Panc1 (cell line): ENCODE measurements around the gene ATXN2. TPM values are rescaled to one million over a fixed set of nuclear protein-coding genes. Genes with fewer than 3 reads are reported as not detected.

ENCODE experiments used
- ATAC-seq: fragments of 200-7000 bp; cut with Tn5 transposase; 2 replicates; pipeline ENCODE4 v1.9.1; 2020; ENCODE audit warnings: mild to moderate bottlenecking, moderate library complexity
- BruUV-seq: library from RNA; stranded (reverse); fragments of 400-500 nt; replicated peaks from 2 replicates; lab custom pipeline; 2021; lab: Mats Ljungman, UMichigan
- CTCF ChIA-PET: fragments of 300-600 bp; sonication (Branson Sonifier 250); formaldehyde crosslinking; loops from one replicate; lab custom pipeline; 2022; ENCODE audit warnings: antibody characterized with exemption; lab: Charles Lee
- POLR2A ChIA-PET: fragments of 300-600 bp; sonication (Branson Sonifier 250); formaldehyde crosslinking; loops from one replicate; lab custom pipeline; 2022; ENCODE audit warnings: antibody characterized with exemption; lab: Charles Lee
- DNase-seq: peaks from one replicate; pipeline ENCODE4 v3.0.0-alpha.2; 2010; ENCODE audit warnings: low read depth, low spot score
- H3K27ac ChIP-seq: 2 replicates; pipeline ENCODE4 v1.5.1; 2011; ENCODE audit warnings: mild to moderate bottlenecking, low read length, inconsistent platforms
- H3K27me3 ChIP-seq: fragments of 200-500 bp; sonication (Bioruptor generic); 2 replicates; pipeline ENCODE4 v1.6.0; 2014; ENCODE audit warnings: low read length, inconsistent platforms; ENCODE audit not compliant: control insufficient read depth, insufficient read depth
- H3K36me3 ChIP-seq: fragments of 200-500 bp; sonication (Bioruptor generic); 2 replicates; pipeline ENCODE4 v1.5.1; 2014; ENCODE audit warnings: inconsistent platforms, mild to moderate bottlenecking, low read length, moderate library complexity; ENCODE audit not compliant: control insufficient read depth, insufficient read depth
- H3K4me1 ChIP-seq: 2 replicates; pipeline ENCODE4 v1.5.1; 2011; ENCODE audit warnings: inconsistent platforms, mild to moderate bottlenecking, low read length, moderate library complexity; ENCODE audit not compliant: control insufficient read depth, insufficient read depth
- H3K4me3 ChIP-seq, 2 experiments: 2 replicates each; pipeline ENCODE4 v1.5.1; 2011 to 2012; ENCODE audit warnings: low read depth in 2 of 2, low read length in 2 of 2, mild to moderate bottlenecking in 2 of 2, inconsistent platforms in 1 of 2, moderate library complexity in 1 of 2
- H3K9me3 ChIP-seq: fragments of 200-500 bp; sonication (Bioruptor generic); 2 replicates; pipeline ENCODE4 v1.5.1; 2014; ENCODE audit warnings: low read depth, mild to moderate bottlenecking, inconsistent platforms, low read length, moderate library complexity; ENCODE audit not compliant: control insufficient read depth, insufficient read depth
- CTCF ChIP-seq: fragments of 450-650 bp; IDR thresholded peaks from 2 replicates; pipeline ENCODE4 v1.5.1; 2017; ENCODE audit warnings: mild to moderate bottlenecking
- POLR2AphosphoS5 ChIP-seq: IDR thresholded peaks from 2 replicates; pipeline ENCODE4 v1.6.1; 2012; ENCODE audit warnings: mild to moderate bottlenecking, low read depth, low read length, moderate library complexity
- SIN3A ChIP-seq: IDR thresholded peaks from 2 replicates; pipeline ENCODE4 v1.6.1; 2012; ENCODE audit warnings: low read depth, mild to moderate bottlenecking, low read length, moderate library complexity, borderline replicate concordance; ENCODE audit not compliant: insufficient read depth
- TCF7L2 ChIP-seq: IDR thresholded peaks from 2 replicates; pipeline ENCODE4 v1.6.1; 2011; ENCODE audit warnings: mild to moderate bottlenecking, low read depth, low read length, inconsistent platforms
- in situ Hi-C: cut with HindIII; loops from 2 replicates; pipeline ENCODE4 v1.10.0; 2016; ENCODE audit warnings: low sequenced_read_pairs, low pct_unique_long_range_greater_than_20kb
- intact Hi-C: fragments of 100-400 bp; cut with micrococcal nuclease; formaldehyde crosslinking; loops from one replicate; pipeline ENCODE4 v1.10.0; 2022; ENCODE audit not compliant: unreplicated experiment
- total RNA-seq: library from RNA; stranded (reverse); gene quantifications from one replicate; pipeline ENCODE4 v1.2.1, GENCODE V29; 2021; ENCODE audit not compliant: unreplicated experiment
- TF ChIP-seq, protein P1 (sequence below), 2 experiments: IDR thresholded peaks; 2 replicates each; pipeline ENCODE4 v1.6.1; 2011 to 2012; ENCODE audit warnings: low read depth in 2 of 2, control low read depth in 1 of 2, low read length in 1 of 2, mild to moderate bottlenecking in 1 of 2, moderate library complexity in 1 of 2; ENCODE audit not compliant: insufficient read depth in 1 of 2

The ATXN2 gene
- total RNA-seq, 1 experiment from 2014 or later: 77.6 TPM

GRCh38 chr12:111642681-111643426 is 43.7 kb upstream of the ATXN2 start:
- CTCF ChIA-PET: no interaction called here
- in situ Hi-C loops (no loop called here), intact Hi-C loops (no loop called here)
- no peak for ATAC-seq
- Histone ChIP-seq H3K27me3 (no peaks in the 10 kb centered on the region), H3K27ac (no peak overlapping the region), H3K4me3 (no peak overlapping the region), H3K9me3 (no peaks in the 10 kb centered on the region), H3K4me1 (peaks cover 4% of the 10 kb centered on the region; the same call in 1 of the 2 replicates), H3K36me3 (peaks cover 6% of the 10 kb centered on the region)
- TF ChIP-seq, protein P1, sequence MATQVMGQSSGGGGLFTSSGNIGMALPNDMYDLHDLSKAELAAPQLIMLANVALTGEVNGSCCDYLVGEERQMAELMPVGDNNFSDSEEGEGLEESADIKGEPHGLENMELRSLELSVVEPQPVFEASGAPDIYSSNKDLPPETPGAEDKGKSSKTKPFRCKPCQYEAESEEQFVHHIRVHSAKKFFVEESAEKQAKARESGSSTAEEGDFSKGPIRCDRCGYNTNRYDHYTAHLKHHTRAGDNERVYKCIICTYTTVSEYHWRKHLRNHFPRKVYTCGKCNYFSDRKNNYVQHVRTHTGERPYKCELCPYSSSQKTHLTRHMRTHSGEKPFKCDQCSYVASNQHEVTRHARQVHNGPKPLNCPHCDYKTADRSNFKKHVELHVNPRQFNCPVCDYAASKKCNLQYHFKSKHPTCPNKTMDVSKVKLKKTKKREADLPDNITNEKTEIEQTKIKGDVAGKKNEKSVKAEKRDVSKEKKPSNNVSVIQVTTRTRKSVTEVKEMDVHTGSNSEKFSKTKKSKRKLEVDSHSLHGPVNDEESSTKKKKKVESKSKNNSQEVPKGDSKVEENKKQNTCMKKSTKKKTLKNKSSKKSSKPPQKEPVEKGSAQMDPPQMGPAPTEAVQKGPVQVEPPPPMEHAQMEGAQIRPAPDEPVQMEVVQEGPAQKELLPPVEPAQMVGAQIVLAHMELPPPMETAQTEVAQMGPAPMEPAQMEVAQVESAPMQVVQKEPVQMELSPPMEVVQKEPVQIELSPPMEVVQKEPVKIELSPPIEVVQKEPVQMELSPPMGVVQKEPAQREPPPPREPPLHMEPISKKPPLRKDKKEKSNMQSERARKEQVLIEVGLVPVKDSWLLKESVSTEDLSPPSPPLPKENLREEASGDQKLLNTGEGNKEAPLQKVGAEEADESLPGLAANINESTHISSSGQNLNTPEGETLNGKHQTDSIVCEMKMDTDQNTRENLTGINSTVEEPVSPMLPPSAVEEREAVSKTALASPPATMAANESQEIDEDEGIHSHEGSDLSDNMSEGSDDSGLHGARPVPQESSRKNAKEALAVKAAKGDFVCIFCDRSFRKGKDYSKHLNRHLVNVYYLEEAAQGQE (IDR thresholded peaks at IDR 0.05; ENCODE audit: insufficient read depth in 1 of 2, low read depth in 2 of 2, low read length in 1 of 2): no peak
- no peak for TF ChIP-seq SIN3A
- no peak for TF ChIP-seq CTCF
- no peak for TF ChIP-seq TCF7L2
- no peak for TF ChIP-seq POLR2AphosphoS5
- POLR2A ChIA-PET: no interaction called here
- BruUV-seq: no TSS peak
- DNase-seq: no peak

GRCh38 chr12:111640506-111640905 is 41.4 kb upstream of the ATXN2 start:
- DNase-seq (no peak), ATAC-seq (no peak)
- in situ Hi-C loops (no loop called here), intact Hi-C loops (no loop called here)
- Histone ChIP-seq H3K27ac (no peak overlapping the region), H3K4me1 (peaks cover 4% of the 10 kb centered on the region; the same call in 1 of the 2 replicates), H3K27me3 (no peaks in the 10 kb centered on the region), H3K9me3 (no peaks in the 10 kb centered on the region), H3K4me3 (no peak overlapping the region), H3K36me3 (peaks cover 6% of the 10 kb centered on the region)
- TF ChIP-seq TCF7L2: no peak
- TF ChIP-seq, protein P1 (IDR thresholded peaks at IDR 0.05; ENCODE audit: insufficient read depth in 1 of 2, low read depth in 2 of 2, low read length in 1 of 2): no peak
- no peak for TF ChIP-seq CTCF
- TF ChIP-seq POLR2AphosphoS5: no peak
- no peak for TF ChIP-seq SIN3A
- no TSS peak for BruUV-seq
- POLR2A ChIA-PET: no interaction called here
- CTCF ChIA-PET: no interaction called here
